CD4-positive, alpha-beta T cell treated with Interleukin-12 subunit alpha and Interleukin-12 subunit beta, for 1 hour (primary cell): ENCODE data around the gene PTPRE.

Experiments used
- DNase-seq: peaks from one replicate; pipeline ENCODE4 v3.0.0-alpha.2; 2020

PTPRE gene

GRCh38 chr10:128049226-128050120 is 142.6 kb downstream of the PTPRE start:
- DNase-seq: no peak

GRCh38 chr10:128050121-128050516 is 143.2 kb downstream of the PTPRE start:
- DNase-seq: no peak

GRCh38 chr10:128050936-128051335 is 144.0 kb downstream of the PTPRE start:
- DNase-seq: no peak

GRCh38 chr10:128051548-128051947 is 144.6 kb downstream of the PTPRE start:
- no peak for DNase-seq

- no peak for DNase-seq
Measured at GRCh38 chr10:128052696-128053095, 145.8 kb downstream of the PTPRE start.

- no peak for DNase-seq
Measured at GRCh38 chr10:128053356-128053755, 146.5 kb downstream of the PTPRE start.

- no peak for DNase-seq
Measured at GRCh38 chr10:128054163-128054970, 147.5 kb downstream of the PTPRE start.

- no peak for DNase-seq
Measured at GRCh38 chr10:128055061-128055868, 148.4 kb downstream of the PTPRE start.

- no peak for DNase-seq
Measured at GRCh38 chr10:128056303-128057050, 149.6 kb downstream of the PTPRE start.

GRCh38 chr10:128058106-128058749 is 151.3 kb downstream of the PTPRE start:
- no peak for DNase-seq

GRCh38 chr10:128058750-128059134 is 151.8 kb downstream of the PTPRE start:
- no peak for DNase-seq

- DNase-seq: peak; percentile 26
Measured at GRCh38 chr10:128059266-128059981, 152.5 kb downstream of the PTPRE start.

- no peak for DNase-seq
Measured at GRCh38 chr10:128059982-128060293, 153.0 kb downstream of the PTPRE start.

GRCh38 chr10:128060341-128061250 is 153.7 kb downstream of the PTPRE start:
- no peak for DNase-seq

GRCh38 chr10:128061306-128062300 is 154.7 kb downstream of the PTPRE start:
- DNase-seq: no peak

GRCh38 chr10:128062331-128062880 is 155.5 kb downstream of the PTPRE start:
- peak; percentile 36 for DNase-seq

GRCh38 chr10:128062881-128063563 is 156.1 kb downstream of the PTPRE start:
- DNase-seq: peak; percentile 73

GRCh38 chr10:128063736-128064107 is 156.8 kb downstream of the PTPRE start:
- no peak for DNase-seq
